DOHH2 (cell line): ENCODE results near the gene DCST2.

Experiments used
- CTCF ChIP-seq: fragments of 200-600 bp; sonication (generic); IDR thresholded peaks from one replicate; pipeline ENCODE4 v1.5.1; 2014; ENCODE audit warnings: antibody characterized with exemption, mild to moderate bottlenecking, low read depth, low read length; ENCODE audit not compliant: poor library complexity, severe bottlenecking
- EZH2phosphoT487 ChIP-seq: fragments of 200-600 bp; sonication (generic); IDR thresholded peaks from 2 replicates; pipeline ENCODE4 v1.6.1; 2017; ENCODE audit warnings: borderline replicate concordance, mild to moderate bottlenecking, antibody characterized with exemption, low read length, moderate library complexity, mixed read lengths

- TF ChIP-seq CTCF (no peak), EZH2phosphoT487 (no peak)
Observed at GRCh38 chr1:155030899-155031298, 2.7 kb downstream of the DCST2 start.
